A673 (cell line): ENCODE measurements around the gene C20orf96.

Source experiments
- CTCF ChIP-seq: fragments of 300-800, 200-600 bp; sonication (generic); conservative IDR thresholded peaks from 2 replicates; pipeline ENCODE4 v1.5.1; 2017; ENCODE audit warnings: low read depth, mild to moderate bottlenecking, antibody characterized with exemption, low read length, moderate library complexity, mixed read lengths
- EZH2 ChIP-seq: fragments of 200-600 bp; sonication (generic); IDR thresholded peaks from 2 replicates; pipeline ENCODE4 v1.6.1; 2017; ENCODE audit warnings: borderline replicate concordance, low read depth, mild to moderate bottlenecking, mixed read lengths, antibody characterized with exemption, low read length; ENCODE audit not compliant: poor library complexity, severe bottlenecking

GRCh38 chr20:324177-325044 lies 33.9 kb upstream of the C20orf96 start:
- peak; percentile 31; the same call in 1 of the 2 replicates for TF ChIP-seq CTCF
- no peak for TF ChIP-seq EZH2
